ENCODE measurements around the gene PRR23E. TPM values are rescaled to one million over a fixed set of nuclear protein-coding genes. Genes with fewer than 3 reads are reported as not detected.

PRR23E gene
- total and polyA plus RNA-seq, 7 donors = not detected

DNA sequence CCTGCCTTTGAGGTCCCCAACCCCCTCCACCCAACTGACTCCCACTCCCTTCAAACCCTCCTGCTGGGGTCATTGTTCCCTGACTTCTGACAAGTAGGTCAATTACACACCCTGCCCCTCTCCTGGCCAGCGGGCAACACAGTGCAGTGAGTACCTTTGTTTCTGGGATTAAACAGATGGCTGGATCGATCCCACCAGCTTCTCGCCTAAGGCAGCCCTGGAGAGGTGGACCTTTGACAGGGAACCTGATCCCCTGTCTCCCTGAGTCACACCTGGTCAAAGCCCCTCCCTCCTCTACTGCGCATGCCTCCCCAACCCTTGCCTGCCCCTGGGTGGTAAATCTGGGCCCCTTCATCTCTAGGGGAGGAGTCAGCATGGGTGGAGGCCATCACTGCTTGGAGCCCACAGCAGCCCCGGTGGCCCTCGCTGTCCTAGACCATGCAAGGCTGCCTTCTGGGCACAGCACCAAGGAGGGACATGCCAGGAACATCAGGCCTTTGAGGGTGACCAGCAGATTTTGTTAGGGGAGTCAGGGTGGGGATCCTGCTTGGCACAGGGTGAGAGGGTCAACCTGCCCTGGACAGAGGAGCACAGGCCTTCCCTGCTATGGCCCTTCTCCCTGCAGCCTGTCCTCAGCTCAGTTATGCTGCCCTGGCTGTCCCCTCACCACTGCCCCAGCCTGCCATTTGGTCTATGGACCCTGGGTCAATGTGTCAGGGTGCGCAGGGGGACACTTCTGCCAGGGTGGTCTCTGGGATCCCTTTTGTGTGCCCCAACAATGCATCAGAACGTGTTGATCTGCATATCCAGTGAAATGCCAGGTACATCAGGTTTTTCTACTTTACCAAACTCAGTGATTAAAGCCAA, 9.8 kb upstream of the PRR23E start:
- H3K27ac ChIP-seq = no peak overlapping the region
- peak; percentile 40 for DNase-seq
- no peaks in the 10 kb centered on the region for H3K4me1 ChIP-seq
- TF ChIP-seq POLR2A (IDR thresholded peaks at IDR 0.05) (no peak), POLR2AphosphoS5 (IDR thresholded peaks at IDR 0.05) (no peak), EP300 (IDR thresholded peaks at IDR 0.05) (no peak)
- TF ChIP-seq, protein P1, sequence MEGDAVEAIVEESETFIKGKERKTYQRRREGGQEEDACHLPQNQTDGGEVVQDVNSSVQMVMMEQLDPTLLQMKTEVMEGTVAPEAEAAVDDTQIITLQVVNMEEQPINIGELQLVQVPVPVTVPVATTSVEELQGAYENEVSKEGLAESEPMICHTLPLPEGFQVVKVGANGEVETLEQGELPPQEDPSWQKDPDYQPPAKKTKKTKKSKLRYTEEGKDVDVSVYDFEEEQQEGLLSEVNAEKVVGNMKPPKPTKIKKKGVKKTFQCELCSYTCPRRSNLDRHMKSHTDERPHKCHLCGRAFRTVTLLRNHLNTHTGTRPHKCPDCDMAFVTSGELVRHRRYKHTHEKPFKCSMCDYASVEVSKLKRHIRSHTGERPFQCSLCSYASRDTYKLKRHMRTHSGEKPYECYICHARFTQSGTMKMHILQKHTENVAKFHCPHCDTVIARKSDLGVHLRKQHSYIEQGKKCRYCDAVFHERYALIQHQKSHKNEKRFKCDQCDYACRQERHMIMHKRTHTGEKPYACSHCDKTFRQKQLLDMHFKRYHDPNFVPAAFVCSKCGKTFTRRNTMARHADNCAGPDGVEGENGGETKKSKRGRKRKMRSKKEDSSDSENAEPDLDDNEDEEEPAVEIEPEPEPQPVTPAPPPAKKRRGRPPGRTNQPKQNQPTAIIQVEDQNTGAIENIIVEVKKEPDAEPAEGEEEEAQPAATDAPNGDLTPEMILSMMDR (IDR thresholded peaks at IDR 0.05) = no peak
- no peaks in the 10 kb centered on the region for H3K9me3 ChIP-seq
- H3K36me3 ChIP-seq = no peaks in the 10 kb centered on the region
- intact Hi-C loops (cut with DNase I) = no loop called here
- no peak overlapping the region for H3K4me3 ChIP-seq
- 78 to 79% methylated on average over 8 of the region's 8 CpGs for WGBS, 2 donors
- H3K27me3 ChIP-seq = no peaks in the 10 kb centered on the region

DNA sequence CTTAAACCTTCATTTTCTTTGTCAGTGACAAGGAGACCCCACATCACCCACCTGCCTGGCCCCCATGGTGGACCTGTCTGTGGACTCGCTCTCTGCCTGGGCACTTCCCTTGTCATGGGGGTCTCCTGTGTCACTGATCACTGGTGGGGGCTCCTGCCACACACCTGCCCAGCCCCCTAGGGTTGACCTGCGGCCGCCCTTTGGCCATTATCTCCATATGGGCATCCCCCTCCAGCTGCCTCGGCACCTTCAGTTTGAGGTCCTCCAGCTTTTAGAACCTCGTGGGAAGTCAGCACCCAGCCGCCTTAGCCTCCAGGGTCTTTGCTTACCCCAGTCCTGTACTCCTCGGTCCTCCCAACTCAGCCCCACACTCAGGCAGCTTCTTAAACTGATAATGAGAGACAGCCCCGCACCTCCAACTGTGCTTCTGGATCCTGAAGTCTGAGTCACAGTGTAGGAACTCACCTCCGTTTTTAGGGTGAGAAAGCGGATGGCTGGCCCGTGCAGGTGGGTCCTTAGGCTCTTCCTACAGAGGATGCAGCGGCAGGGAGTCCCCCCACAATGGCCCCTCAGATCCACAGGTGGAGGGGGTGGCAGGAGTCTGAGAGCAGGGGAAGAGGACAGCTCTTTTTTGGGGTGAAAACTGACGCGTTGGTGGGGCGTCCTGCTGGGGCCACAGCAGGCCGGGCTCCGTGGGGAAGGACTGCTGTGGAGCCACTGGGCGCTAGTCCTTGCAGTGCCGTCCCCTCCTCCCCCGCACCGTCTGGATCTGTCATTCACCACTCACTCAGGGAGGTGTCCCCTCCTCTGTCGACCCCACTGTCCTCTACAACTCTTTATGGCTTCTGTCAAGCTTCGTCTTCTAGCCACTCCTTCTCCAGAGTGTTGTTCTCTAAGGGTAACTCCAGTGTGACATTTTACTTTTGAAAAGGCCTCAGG, 8.7 kb upstream of the PRR23E start:
- no peaks in the 10 kb centered on the region for H3K36me3 ChIP-seq
- 85 to 88% methylated on average over 23 of the region's 23 CpGs for WGBS, 2 donors
- H3K27me3 ChIP-seq = no peaks in the 10 kb centered on the region
- intact Hi-C loops (cut with DNase I) = no loop called here
- peak; percentile 40 for DNase-seq
- H3K9me3 ChIP-seq = no peaks in the 10 kb centered on the region
- no peaks in the 10 kb centered on the region for H3K4me1 ChIP-seq
- TF ChIP-seq POLR2A (IDR thresholded peaks at IDR 0.05) (no peak), POLR2AphosphoS5 (IDR thresholded peaks at IDR 0.05) (no peak), EP300 (IDR thresholded peaks at IDR 0.05) (no peak)
- TF ChIP-seq, protein P1 (IDR thresholded peaks at IDR 0.05) = no peak
- no peak overlapping the region for H3K27ac ChIP-seq
- no peak overlapping the region for H3K4me3 ChIP-seq

DNA sequence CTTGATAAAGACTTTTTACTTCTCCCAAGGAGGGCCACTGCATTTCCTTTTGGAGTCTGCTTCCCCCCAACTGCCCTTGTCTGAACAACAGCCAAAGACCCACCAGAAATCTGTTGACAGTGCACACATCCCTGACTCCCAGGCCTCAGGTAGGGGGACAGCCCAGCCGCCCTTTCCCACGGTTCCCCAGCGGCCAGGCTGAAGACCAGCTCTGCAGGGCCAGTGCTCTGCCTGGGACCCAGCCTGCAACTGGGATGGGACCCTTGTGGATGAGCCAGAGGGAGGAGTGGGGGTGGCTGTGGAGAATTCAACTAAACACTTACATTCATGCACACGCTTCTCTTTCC, 8.1 kb upstream of the PRR23E start:
- intact Hi-C loops (cut with DNase I) = no loop called here
- H3K4me3 ChIP-seq = no peak overlapping the region
- H3K9me3 ChIP-seq = no peaks in the 10 kb centered on the region
- DNase-seq = no peak
- no peak for TF ChIP-seq EP300 (IDR thresholded peaks at IDR 0.05)
- no peaks in the 10 kb centered on the region for H3K4me1 ChIP-seq
- no peak overlapping the region for H3K27ac ChIP-seq
- 86 to 89% methylated on average over 4 of the region's 4 CpGs for WGBS, 2 donors
- H3K27me3 ChIP-seq = no peaks in the 10 kb centered on the region
- no peaks in the 10 kb centered on the region for H3K36me3 ChIP-seq

DNA sequence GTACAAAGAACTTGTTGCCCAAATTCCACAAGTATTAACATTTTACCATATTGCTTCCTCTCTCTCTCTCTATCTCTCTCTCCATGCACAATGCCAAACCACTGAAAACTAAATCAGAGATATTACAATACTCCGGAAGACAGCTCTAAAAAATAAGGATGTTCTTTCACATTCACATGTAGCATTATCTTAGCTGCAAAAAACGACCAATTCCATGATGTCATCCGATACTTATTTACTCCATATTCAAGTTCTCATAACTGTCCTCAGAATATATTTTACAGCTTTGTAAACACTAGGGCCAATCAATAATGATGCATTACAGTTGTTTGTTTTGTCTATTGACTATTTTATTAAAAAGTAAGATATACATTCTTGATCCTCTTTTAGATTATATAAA, 7.7 kb upstream of the PRR23E start:
- WGBS, 2 donors = 68 to 78% methylated on average over 3 of the region's 3 CpGs
- no peaks in the 10 kb centered on the region for H3K36me3 ChIP-seq
- no peaks in the 10 kb centered on the region for H3K27me3 ChIP-seq
- TF ChIP-seq, protein P1 (IDR thresholded peaks at IDR 0.05) = no peak
- TF ChIP-seq POLR2AphosphoS5 (IDR thresholded peaks at IDR 0.05) = no peak
- TF ChIP-seq EP300 (IDR thresholded peaks at IDR 0.05) = no peak
- no peak for TF ChIP-seq POLR2A (IDR thresholded peaks at IDR 0.05)
- no peaks in the 10 kb centered on the region for H3K9me3 ChIP-seq
- H3K4me1 ChIP-seq = no peaks in the 10 kb centered on the region
- no peak overlapping the region for H3K4me3 ChIP-seq
- no peak for DNase-seq
- H3K27ac ChIP-seq = no peak overlapping the region
- intact Hi-C loops (cut with DNase I) = no loop called here
